Fibroblast of skin of right biceps (primary cell): ENCODE results near the gene PAX5.

Source experiments
- DNase-seq: peaks from one replicate; pipeline ENCODE4 v3.0.0-alpha.2; 2013

Gene PAX5

DNA sequence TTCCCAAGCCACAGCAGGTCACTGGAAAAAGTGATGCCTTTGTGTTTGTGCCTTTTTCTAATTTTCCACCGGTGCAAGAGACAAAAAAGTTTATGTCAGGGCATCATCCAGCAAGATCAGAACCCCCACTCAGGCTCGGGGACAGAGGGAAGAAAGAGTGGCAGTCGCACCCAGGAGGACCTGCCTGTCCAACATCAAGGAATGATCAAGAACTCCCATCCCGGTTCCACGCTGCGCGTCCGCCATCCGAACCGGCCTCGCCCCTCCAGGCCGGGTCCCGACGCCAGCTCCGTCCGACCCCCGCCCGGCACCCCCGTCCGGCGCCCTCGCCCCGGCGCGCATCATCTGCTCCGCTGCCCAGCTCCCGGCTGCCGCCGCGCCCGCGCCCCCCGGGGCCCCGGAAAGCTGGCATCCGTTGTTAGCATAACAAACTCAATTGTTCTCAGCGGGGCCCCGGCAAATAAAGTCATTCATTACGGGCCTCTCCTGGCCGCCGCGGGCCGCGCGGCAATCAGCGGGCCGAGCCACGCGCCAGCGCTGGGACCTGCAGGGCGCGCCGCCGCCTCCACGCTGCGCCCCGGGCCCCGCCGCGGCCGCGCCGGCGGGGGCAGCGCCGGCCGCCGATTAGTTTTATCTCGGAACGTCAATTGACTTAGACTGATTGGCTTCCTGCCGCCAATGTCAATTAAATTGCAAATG lies 48.1 kb downstream of the PAX5 start:
- no peak for DNase-seq

DNA sequence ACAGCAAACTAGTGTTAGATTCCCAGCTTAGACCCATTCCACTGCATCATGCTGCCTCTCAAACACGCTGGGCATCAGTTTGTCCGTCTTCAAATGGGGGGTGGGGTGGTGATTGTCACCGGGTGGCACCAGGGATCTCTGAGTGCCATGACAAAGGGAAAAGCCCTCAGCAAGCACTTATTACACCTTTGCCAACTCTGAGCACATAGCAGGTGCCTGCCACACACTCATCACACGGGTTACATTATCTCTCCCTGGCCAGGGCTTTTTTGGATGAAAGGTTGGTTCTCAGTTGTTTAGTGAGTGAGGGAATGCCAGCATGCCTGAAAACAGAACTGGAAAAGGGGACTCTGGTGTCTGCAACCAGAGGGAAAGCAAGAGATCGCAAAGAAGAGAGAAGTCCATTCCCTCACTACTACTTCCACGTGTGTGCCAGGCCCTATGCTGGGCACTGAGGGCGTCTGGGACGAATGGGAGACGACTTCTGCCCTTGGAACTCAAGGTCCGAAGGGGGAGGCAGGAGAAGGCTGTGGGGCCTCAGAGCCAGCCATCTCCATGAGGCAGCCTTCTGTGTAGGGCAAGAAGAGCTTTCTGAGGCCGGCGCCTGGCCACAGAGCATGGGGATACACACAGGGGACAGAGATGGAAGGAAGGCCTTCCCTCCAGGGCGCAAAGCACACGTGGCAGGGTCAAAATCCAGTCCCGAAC lies 48.9 kb downstream of the PAX5 start:
- no peak for DNase-seq

DNA sequence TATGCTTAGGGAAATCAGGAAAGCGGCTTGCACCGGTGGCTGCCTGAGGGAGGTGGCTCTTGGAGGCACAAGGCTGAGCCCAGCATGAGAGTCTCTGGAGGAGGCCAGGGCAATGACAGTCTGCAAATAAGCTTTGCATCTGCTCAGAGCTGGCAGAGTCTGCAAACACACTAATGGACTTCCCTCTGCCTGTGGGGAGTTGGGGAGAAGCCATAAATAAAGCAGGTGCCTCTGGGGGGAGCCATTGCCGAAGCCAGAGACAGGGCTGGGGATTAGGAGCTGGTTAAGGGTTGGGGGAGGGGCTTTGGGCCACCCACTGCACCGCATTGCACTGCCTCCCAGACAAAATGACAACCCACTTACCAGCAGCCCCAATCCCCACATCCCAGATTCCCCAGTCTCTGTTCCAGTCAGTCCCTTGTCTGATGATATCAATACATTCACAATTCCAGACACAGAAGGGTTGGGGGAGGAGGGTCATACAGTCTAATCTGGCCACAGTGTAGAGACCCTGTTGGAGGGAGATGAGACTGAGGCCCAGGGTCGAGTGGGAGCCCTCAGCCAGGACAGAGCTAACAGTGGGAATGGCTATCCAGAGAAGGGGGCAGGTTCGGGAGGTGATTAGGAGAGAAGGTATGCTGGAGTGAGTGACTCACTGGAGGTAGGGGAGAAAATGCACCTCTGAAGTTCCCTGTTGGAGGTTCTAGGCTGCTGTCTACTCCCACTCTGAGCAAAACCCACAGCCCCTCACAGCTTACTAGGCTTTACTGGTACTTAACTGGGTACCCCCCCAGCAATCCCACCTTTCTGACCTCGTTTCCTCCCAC lies 53.7 kb downstream of the PAX5 start:
- DNase-seq, result no peak

DNA sequence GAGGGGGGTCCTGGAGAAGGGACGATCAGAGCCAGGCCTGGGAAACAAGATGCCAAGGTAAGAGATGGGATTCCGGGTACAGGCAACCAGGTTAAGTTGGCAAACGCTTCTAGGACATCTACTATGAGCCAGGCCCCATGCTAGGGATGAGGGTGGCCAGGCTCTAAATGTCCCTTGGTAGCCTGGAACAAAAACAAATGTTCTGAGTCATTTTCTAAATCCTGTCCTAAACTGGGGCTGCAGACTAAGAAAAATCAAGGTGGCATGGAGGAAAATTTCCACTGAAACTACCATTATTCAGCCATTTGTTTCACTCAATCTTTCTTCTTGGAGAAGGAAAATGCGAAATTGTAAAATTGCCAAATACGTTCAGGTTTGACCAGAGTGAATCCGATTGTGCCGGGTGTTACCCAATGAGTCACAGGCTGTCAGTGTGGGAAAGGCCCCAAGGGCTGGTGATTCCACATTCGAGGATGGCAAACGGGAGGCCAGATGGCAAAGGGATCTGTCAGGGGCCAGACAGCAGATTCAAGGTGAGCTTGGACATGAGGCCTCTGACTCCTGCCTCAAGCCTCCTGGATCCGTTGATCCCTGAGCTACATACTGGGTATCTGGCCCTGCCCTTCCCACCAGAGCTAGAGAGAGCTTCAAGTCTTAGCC lies 57.6 kb downstream of the PAX5 start:
- DNase-seq, result no peak

GRCh38 chr9:36974731-36975130 lies 59.3 kb downstream of the PAX5 start:
- DNase-seq, result no peak

GRCh38 chr9:36971935-36972488 lies 62.1 kb downstream of the PAX5 start:
- no peak for DNase-seq

GRCh38 chr9:36970007-36970888 lies 63.8 kb downstream of the PAX5 start:
- DNase-seq, result no peak

- no peak for DNase-seq
These were observed 64.8 kb downstream of the PAX5 start for GRCh38 chr9:36969216-36969771.

DNA sequence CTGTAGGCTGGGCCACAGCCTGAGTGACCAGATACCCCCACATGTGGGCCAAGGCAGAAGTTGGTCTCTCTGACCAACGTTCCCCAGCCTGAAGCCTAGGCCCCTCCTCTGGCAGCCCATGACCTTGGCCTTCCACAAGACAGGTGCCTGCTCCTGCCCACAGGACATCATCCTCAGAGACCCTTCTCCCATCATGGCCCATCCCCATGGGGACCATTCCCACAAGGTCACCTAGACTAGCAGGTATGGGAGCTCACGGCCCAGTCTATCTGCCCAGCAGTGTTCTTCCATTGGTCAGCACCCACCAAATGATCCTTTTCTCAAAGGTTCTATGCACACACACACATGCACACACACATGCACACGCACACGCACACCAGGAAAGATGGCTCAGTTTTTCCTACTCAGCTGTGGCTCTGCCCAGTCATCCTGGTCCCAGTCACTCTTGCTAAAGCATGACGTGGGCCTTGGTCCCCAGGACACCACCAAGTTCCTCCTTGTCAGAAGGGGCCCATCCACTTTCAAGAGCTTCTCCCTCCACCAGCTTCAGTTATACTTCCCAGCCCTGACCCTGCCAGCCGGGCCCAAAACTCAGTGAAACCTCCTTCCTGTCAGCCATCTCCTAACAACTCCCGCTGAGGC lies 65.4 kb downstream of the PAX5 start:
- DNase-seq, result no peak

DNA sequence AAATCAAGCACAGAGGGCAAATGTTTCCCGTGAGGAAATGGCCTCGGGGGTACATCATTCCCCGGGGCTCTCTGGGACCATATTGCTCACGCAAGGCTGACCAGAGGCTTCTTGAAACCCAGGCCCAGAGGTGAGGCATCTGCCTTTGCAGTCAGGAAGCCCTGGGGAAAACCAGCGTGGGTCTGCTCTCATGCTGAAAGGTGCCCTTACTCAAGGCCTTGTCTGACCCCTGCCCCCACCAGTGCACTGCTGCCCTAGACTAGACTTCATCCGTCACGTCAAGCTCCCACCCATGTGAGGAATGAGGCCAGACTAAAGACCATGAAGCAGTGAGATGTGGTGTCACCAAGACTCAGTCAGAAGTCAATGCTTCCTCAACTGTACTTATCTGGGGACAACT lies 66.1 kb downstream of the PAX5 start:
- no peak for DNase-seq

- no peak for DNase-seq
These were observed 67.5 kb downstream of the PAX5 start for GRCh38 chr9:36966371-36967097.

GRCh38 chr9:36964791-36965190 lies 69.3 kb downstream of the PAX5 start:
- no peak for DNase-seq

DNA sequence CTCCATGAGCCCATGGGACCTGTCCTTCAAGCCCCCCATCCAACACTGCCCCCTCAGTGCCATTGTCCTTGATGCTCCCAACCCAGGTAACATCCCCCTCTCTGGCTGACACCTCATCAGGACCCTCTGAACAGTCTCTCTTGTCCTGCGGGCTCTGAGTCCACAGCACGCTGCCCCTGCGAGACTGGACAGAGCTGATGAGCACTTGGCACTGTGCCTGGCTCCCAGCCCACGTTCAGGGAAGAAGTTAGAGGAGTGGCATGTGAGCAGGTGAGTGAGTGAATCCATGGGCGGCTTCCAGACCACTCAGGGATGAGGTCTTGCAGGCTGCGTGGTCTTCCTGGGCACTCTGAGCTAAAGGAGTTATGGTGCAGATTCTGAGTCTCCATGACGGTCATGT lies 70.7 kb downstream of the PAX5 start:
- DNase-seq, result no peak

- DNase-seq, result no peak
These were observed 71.4 kb downstream of the PAX5 start for GRCh38 chr9:36962691-36963090.

- DNase-seq, result peak; percentile 18
These were observed 72.3 kb downstream of the PAX5 start for GRCh38 chr9:36961561-36962325.

GRCh38 chr9:36961051-36961450 lies 73.0 kb downstream of the PAX5 start:
- DNase-seq, result no peak

DNA sequence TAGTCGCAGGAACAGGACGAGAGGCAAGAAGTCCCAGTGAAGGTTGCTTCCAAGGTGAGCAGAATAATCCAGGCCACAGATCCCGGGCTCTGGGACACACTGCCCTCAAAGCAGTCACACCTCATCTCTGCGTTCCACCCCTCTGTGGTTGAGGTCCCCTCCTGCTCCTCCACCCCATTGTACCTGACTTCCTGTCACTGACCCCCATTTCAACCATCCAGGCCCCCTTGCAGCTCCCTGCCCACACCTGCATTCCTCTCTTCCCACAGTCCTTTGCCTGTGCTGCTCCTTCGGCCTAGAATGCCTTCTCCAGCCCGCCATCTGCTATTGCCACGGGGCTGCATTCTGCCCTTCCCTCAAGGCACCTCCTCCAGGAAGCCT lies 73.5 kb downstream of the PAX5 start:
- no peak for DNase-seq

DNA sequence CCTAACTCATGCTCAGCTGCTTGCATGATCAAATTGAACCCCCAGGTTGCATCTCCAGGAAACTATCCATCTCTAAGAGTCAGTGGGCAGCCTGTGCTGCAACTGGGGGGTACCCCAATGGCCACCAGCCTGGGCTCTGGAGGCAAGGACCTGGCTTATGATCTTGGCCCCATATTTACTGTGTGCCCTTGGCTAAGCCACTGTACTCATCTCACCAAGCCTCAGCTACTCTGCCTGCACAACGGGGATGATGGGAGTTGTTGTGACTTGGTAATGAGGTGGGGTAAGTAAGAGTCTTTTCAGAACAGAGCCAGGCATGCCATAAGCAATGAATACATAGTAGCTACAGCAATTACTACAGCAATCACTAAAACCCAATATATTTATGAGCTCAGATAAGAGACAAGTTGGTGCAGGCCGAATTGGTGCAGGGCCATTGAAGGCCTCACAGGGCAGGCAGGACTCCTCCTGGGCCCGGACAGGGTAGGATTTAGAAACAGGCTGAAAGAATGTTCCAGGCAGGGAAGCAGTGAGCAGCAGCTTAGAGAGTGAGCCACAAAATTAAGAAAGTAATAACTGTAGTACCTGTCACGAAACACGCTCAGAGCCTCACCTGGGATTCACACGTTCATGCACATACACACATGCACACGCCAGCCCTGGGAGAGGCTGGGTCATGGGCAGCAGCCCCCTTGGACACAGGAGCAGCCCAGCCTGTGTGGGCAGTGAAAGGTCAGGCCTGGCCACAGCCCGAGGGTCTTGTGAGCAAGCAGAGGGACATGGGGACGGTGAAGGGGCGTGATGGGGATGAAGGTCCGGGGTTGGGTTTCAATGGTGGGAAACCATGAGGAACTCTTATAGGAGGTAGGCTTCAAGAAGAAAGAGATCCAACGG lies 74.1 kb downstream of the PAX5 start:
- no peak for DNase-seq

- no peak for DNase-seq
These were observed 77.2 kb downstream of the PAX5 start for GRCh38 chr9:36956908-36957307.
